ENCODE results near the gene ZNF212. TPM values are rescaled to one million over a fixed set of nuclear protein-coding genes. Genes with fewer than 3 reads are reported as not detected.

Gene ZNF212
- total and polyA plus RNA-seq, 12 donors, result 3.6 to 5.9 (median 4.8) TPM

DNA sequence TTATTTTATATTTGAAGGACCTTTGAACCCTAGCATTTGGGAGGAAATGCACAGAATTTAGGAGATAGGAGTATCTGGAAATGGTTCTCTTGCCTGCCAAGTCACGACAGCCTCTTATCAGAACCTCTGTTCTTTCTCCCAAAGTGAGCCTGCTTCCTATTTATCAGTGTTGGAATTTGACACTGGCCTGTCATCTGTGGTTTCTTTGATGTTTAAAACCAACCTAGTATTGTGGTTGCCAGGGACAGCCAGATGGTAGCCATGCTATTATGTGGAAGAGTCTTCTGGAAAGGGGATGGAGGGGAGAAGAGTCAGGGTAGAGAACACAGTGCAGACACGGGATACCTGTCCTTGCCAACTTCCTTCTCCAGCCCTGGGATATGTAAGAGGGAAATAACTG lies 23.0 kb upstream of the ZNF212 start:
- no peak for ATAC-seq
- no peak overlapping the region for H3K27ac ChIP-seq
- 45 to 53% methylated on average over 2 of the region's 2 CpGs for whole genome bisulfite sequencing, 2 donors
- TF ChIP-seq, protein P1, sequence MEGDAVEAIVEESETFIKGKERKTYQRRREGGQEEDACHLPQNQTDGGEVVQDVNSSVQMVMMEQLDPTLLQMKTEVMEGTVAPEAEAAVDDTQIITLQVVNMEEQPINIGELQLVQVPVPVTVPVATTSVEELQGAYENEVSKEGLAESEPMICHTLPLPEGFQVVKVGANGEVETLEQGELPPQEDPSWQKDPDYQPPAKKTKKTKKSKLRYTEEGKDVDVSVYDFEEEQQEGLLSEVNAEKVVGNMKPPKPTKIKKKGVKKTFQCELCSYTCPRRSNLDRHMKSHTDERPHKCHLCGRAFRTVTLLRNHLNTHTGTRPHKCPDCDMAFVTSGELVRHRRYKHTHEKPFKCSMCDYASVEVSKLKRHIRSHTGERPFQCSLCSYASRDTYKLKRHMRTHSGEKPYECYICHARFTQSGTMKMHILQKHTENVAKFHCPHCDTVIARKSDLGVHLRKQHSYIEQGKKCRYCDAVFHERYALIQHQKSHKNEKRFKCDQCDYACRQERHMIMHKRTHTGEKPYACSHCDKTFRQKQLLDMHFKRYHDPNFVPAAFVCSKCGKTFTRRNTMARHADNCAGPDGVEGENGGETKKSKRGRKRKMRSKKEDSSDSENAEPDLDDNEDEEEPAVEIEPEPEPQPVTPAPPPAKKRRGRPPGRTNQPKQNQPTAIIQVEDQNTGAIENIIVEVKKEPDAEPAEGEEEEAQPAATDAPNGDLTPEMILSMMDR (IDR thresholded peaks at IDR 0.05), result no peak
- no peak for DNase-seq
- H3K9me3 ChIP-seq, result no peaks in the 10 kb centered on the region
- no peak overlapping the region for H3K4me3 ChIP-seq
- H3K4me1 ChIP-seq, result peaks cover 0 to 5% (median 0%) of the 10 kb centered on the region in 9 donors
- intact Hi-C loops (cut with DNase I), result no loop called here
- no peaks in the 10 kb centered on the region for H3K27me3 ChIP-seq
- H3K36me3 ChIP-seq, result peaks cover 0 to 100% (median 64%) of the 10 kb centered on the region in 9 donors

DNA sequence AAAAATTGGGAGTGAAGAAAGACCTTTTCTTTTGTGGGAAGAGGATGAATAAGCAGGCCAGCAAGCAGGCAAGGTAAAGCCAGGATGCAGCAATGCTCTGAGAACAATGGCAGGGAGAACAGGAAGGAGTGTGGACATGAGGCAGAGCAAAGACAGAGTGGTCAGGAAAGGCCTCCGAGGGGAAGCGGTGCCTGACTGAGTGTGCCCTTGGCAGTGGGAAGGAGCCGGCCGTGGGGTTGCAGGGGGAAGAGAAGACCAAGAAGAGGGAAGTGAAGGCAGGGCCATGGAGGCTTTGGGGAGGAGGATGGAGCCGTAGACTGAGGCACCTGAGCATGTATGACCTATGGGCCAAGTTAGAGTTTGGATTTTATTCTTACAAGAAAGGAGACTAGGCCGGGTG lies 21.9 kb upstream of the ZNF212 start:
- Histone ChIP-seq H3K4me3 (no peak overlapping the region), H3K27ac (no peak overlapping the region), H3K4me1 (peaks cover 0 to 5% (median 0%) of the 10 kb centered on the region in 9 donors), H3K9me3 (no peaks in the 10 kb centered on the region), H3K27me3 (no peaks in the 10 kb centered on the region), H3K36me3 (peaks cover 0 to 100% (median 55%) of the 10 kb centered on the region in 9 donors)
- intact Hi-C loops (cut with DNase I), result no loop called here
- TF ChIP-seq, protein P1 (IDR thresholded peaks at IDR 0.05), result no peak
- ATAC-seq (no peak), DNase-seq (no peak)
- 85 to 88% methylated on average over 6 of the region's 6 CpGs for WGBS, 2 donors

DNA sequence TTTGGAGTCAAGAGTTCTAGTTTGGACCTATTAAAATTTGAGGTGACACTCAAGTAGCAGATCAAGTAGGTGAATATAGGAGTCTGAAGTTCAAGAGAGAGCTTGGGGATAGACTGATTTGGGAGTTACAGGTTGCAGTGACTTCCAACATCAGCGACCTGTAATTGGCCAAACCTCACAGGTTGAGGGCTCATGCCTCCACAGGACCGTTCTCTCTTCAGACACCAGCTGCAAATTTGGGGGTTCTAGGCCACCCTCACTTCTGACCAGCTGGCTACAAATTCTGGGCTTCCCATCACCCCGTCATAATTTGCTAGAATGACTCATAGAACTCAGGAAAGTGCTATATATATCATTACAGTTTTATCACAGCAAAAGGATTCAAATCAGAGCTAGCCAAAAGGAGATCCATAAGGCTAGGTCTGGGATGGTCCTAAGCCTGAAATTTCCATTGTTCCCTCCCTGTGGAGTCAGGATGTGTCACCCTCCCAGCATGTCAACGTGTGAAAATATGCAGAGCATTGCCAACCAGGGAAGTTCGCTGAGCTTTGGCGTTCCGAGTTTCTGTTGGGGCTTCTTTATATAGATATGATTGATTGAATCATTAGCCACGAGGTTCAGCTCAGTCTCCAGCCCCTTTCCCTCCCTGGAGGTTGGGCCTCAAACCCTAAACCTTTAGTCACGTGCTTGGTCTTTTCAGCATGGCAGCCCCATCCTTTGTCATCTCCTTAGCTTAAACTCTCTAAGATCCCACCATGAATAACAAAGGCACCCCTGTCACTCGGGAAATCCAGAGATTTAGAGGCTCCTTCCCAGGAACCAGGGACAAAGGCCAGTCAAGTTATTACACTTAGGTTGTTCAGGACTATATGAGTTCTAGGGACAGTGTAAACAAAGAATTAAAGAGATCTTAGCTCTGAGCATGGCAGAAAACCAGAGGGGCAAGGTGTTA lies 20.7 kb upstream of the ZNF212 start:
- WGBS, 2 donors, result 74 to 84% methylated on average over 10 of the region's 10 CpGs
- Histone ChIP-seq H3K36me3 (peaks cover 0 to 100% (median 50%) of the 10 kb centered on the region in 9 donors), H3K4me3 (no peak overlapping the region), H3K4me1 (peaks cover 0 to 5% (median 0%) of the 10 kb centered on the region in 9 donors), H3K27me3 (no peaks in the 10 kb centered on the region), H3K27ac (no peak overlapping the region), H3K9me3 (no peaks in the 10 kb centered on the region)
- TF ChIP-seq, protein P1 (IDR thresholded peaks at IDR 0.05), result no peak
- no peak for ATAC-seq
- no peak for DNase-seq
- intact Hi-C loops (cut with DNase I), result no loop called here

DNA sequence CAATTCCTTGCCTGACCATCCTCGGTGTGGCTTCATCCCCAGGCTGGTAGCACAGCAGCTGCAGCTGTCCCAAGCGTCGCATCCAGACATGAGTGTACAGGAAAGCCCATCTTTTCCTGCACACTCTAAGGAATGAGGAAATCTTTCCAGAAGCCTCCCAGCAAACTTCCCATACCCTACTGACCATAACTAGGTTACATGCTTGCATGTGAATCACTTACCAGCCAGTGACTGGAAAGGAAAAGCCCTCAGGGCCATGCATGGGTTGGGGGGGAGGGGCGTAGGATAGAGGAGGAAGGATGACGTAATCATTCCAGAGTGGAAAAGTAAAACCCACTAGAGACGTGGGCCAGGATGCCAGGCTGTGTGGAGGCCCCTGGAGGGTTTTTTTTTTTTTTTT lies 18.9 kb upstream of the ZNF212 start:
- H3K27me3 ChIP-seq, result no peaks in the 10 kb centered on the region
- no peaks in the 10 kb centered on the region for H3K9me3 ChIP-seq
- no peak overlapping the region for H3K4me3 ChIP-seq
- TF ChIP-seq, protein P1 (IDR thresholded peaks at IDR 0.05), result no peak
- H3K36me3 ChIP-seq, result peaks cover 0 to 98% (median 45%) of the 10 kb centered on the region in 9 donors
- DNase-seq, result no peak
- H3K27ac ChIP-seq, result no peak overlapping the region
- no peak for ATAC-seq
- WGBS, 2 donors, result 74 to 76% methylated on average over 6 of the region's 6 CpGs
- peaks cover 0 to 5% (median 0%) of the 10 kb centered on the region in 9 donors for H3K4me1 ChIP-seq
- intact Hi-C loops (cut with DNase I), result no loop called here

All from heart right ventricle (tissue), 16 donors.